Erythroblast (primary cell): Measurements from ENCODE around the gene UBL4A.

Experiments
- GATA1 ChIP-seq: IDR thresholded peaks from 2 replicates; pipeline ENCODE4 v1.6.1; 2011; ENCODE audit warnings: low read depth, mild to moderate bottlenecking, control low read depth, low read length, moderate library complexity
- POLR2A ChIP-seq: IDR thresholded peaks from 2 replicates; pipeline ENCODE4 v1.6.1; 2011; ENCODE audit warnings: mild to moderate bottlenecking, low read length

DNA sequence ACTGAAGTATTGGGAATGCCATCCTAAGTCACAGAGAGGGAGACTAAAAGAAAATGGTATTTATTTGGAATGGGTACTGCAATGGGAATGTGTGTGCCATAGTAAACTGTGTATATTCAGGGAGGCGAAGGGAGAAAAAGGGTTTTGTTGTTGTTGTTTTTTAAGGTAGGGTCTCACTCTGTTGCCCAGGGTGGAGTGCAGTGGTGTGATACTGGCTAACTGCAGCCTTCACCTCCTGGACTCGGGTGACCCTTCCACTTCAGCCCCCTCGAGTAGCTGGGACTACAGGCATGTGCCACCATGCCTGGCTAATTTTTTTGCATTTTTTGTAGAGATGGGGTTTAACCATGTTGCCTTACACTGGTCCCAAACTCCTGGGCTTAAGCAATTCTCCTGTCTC lies 8.3 kb upstream of the UBL4A start:
- no peak for TF ChIP-seq POLR2A
- no peak for TF ChIP-seq GATA1
